Transverse colon (tissue), 3 donors: Measurements from ENCODE around the gene C5orf63.

ENCODE experiments used
- CTCF ChIP-seq, 5 experiments: fragments of 200-600 bp in 3 of 5; fragments of 450-650 bp in 2 of 5; sonication (generic) in 3 of 5; IDR thresholded peaks; 1 replicate in 2 of 5; 2 replicates in 3 of 5; pipeline ENCODE4 v1.5.1; 2016 to 2017; ENCODE audit warnings: antibody characterized with exemption in 5 of 5, inconsistent platforms in 3 of 5, mild to moderate bottlenecking in 2 of 5, moderate library complexity in 1 of 5
- EP300 ChIP-seq: sonication (generic); formaldehyde crosslinking; IDR thresholded peaks from one replicate; pipeline ENCODE4 v1.6.1; 2017; ENCODE audit warnings: antibody characterized with exemption, low read depth

GRCh38 chr5:127077366-127077765, 4.1 kb upstream of the C5orf63 start:
- TF ChIP-seq CTCF (IDR thresholded peaks at IDR 0.05), result no peak
- no peak for TF ChIP-seq EP300
